HepG2 (cell line): ENCODE results near the gene MRPS34. TPM values are rescaled to one million over a fixed set of nuclear protein-coding genes. Genes with fewer than 3 reads are reported as not detected.

Experiments
- ATAC-seq: fragments of 200-7000 bp; cut with Tn5 transposase; 3 replicates; pipeline ENCODE4 v1.9.1; 2020; ENCODE audit warnings: mild to moderate bottlenecking, moderate library complexity
- BruUV-seq: library from RNA; stranded (reverse); fragments of 400-500 nt; replicated peaks from 2 replicates; lab custom pipeline; 2021; lab: Mats Ljungman, UMichigan
- CTCF ChIA-PET: fragments of 300-600 bp; formaldehyde crosslinking; extraction: SDS; loops from one replicate; lab custom pipeline; 2021; ENCODE audit warnings: low total read pairs, inconsistent platforms, low intra/inter-chr PET ratio; lab: Yijun Ruan, JAX
- POLR2A ChIA-PET: fragments of 350-600 bp; sonication (Branson Sonifier 250); formaldehyde crosslinking; loops from one replicate; lab custom pipeline; 2020; ENCODE audit warnings: antibody characterized with exemption, inconsistent platforms; lab: Yijun Ruan, JAX
- DNase-seq: peaks from one replicate; pipeline ENCODE4 v3.0.0-alpha.2; 2015; ENCODE audit warnings: low spot score
- FAIRE-seq: peaks from 3 replicates; lab custom pipeline; 2011; peaks lifted over from hg19 to GRCh38; lab: Jason Lieb, UNC
- H2AFZ ChIP-seq: one replicate; pipeline ENCODE4 v1.6.1; 2011; ENCODE audit warnings: low read length, inconsistent platforms
- H3K27ac ChIP-seq: fragments of 300-600 bp; 3 replicates; pipeline ENCODE4 v1.8.0; 2011; ENCODE audit warnings: mixed run types, mild to moderate bottlenecking, mixed read lengths, low read length, inconsistent platforms; ENCODE audit not compliant: insufficient read depth; ENCODE audit errors: extremely low read length
- H3K27me3 ChIP-seq, 2 experiments: fragments of 200-600 bp in 1 of 2; 2 replicates in 1 of 2; 3 replicates in 1 of 2; pipeline versions ENCODE4 v1.6.0 to v1.8.0; 2011; ENCODE audit warnings: low read length in 2 of 2, mild to moderate bottlenecking in 2 of 2, moderate library complexity in 2 of 2, inconsistent platforms in 1 of 2; ENCODE audit not compliant: insufficient read depth in 2 of 2, control insufficient read depth in 1 of 2
- H3K36me3 ChIP-seq, 2 experiments: fragments of 200-600 bp in 1 of 2; replicated peaks in 1 of 2; 2 replicates in 1 of 2; 3 replicates in 1 of 2; pipeline versions ENCODE4 v1.5.1 to v1.8.0; 2011; ENCODE audit warnings: low read length in 2 of 2, inconsistent platforms in 1 of 2; ENCODE audit not compliant: insufficient read depth in 2 of 2, control insufficient read depth in 1 of 2
- H3K4me1 ChIP-seq: 2 replicates; pipeline ENCODE4 v1.5.1; 2012; ENCODE audit warnings: low read length, inconsistent platforms; ENCODE audit not compliant: insufficient read depth
- H3K4me2 ChIP-seq: 2 replicates; pipeline ENCODE4 v1.6.0; 2011; ENCODE audit warnings: low read depth, low read length, inconsistent platforms
- H3K4me3 ChIP-seq, 3 experiments: fragments of 200-600 bp in 1 of 3; sonication (generic), shearing (Covaris generic) in 1 of 3; replicated peaks in 1 of 3; 2 replicates each; pipeline ENCODE4 v1.5.1; 2011 to 2016; ENCODE audit warnings: low read length in 3 of 3, inconsistent platforms in 2 of 3, low read depth in 2 of 3, mild to moderate bottlenecking in 2 of 3, control low read depth in 1 of 3, mixed read lengths in 1 of 3; ENCODE audit not compliant: insufficient read depth in 1 of 3
- H3K79me2 ChIP-seq: one replicate; pipeline ENCODE4 v1.6.1; 2011; ENCODE audit warnings: low read length, inconsistent platforms; ENCODE audit not compliant: insufficient read depth
- H3K9ac ChIP-seq: 2 replicates; pipeline ENCODE4 v1.6.0; 2011; ENCODE audit warnings: mild to moderate bottlenecking, low read depth, low read length, inconsistent platforms; ENCODE audit not compliant: insufficient read depth
- H3K9me3 ChIP-seq: 2 replicates; pipeline ENCODE4 v1.5.1; 2012; ENCODE audit warnings: mild to moderate bottlenecking, low read length
- H4K20me1 ChIP-seq: 2 replicates; pipeline ENCODE4 v1.6.0; 2011; ENCODE audit warnings: inconsistent platforms, mild to moderate bottlenecking, low read length, moderate library complexity; ENCODE audit not compliant: insufficient read depth
- FOSL2 ChIP-seq: sonication (generic); formaldehyde crosslinking; IDR thresholded peaks from 2 replicates; pipeline ENCODE4 v1.4.0; 2020; ENCODE audit warnings: missing genetic modification reagents
- HNRNPH1 ChIP-seq: fragments of 200-400 bp; formaldehyde crosslinking; optimal IDR thresholded peaks from 2 replicates; pipeline ENCODE3; 2017; ENCODE audit warnings: mild to moderate bottlenecking, low read depth, low read length
- KDM5B ChIP-seq: sonication (generic); formaldehyde crosslinking; IDR thresholded peaks from 2 replicates; pipeline ENCODE4 v1.4.0; 2020; ENCODE audit warnings: missing genetic modification reagents, mild to moderate bottlenecking, borderline replicate concordance
- NFE2L2 ChIP-seq: fragments of 150-350 bp; IDR thresholded peaks from 2 replicates; pipeline ENCODE4 v1.6.1; 2014; ENCODE audit warnings: low read length
- RFXAP ChIP-seq: sonication (generic); formaldehyde crosslinking; IDR thresholded peaks from 2 replicates; pipeline ENCODE4 v1.4.0; 2020; ENCODE audit warnings: missing genetic modification reagents, borderline replicate concordance
- SRY ChIP-seq: sonication (generic); formaldehyde crosslinking; IDR thresholded peaks from 2 replicates; pipeline ENCODE4 v1.8.0; 2022; ENCODE audit warnings: mild to moderate bottlenecking, missing genetic modification reagents
- ZNF251 ChIP-seq: sonication (generic); formaldehyde crosslinking; IDR thresholded peaks from 2 replicates; pipeline ENCODE4 v1.9.0; 2021; ENCODE audit warnings: mild to moderate bottlenecking, missing genetic modification reagents
- ZNF367 ChIP-seq: sonication (generic); formaldehyde crosslinking; IDR thresholded peaks from 2 replicates; pipeline ENCODE4 v1.4.0; 2020; ENCODE audit warnings: missing genetic modification reagents, borderline replicate concordance
- ZNF383 ChIP-seq: sonication (generic); formaldehyde crosslinking; IDR thresholded peaks from 2 replicates; pipeline ENCODE4 v1.4.0; 2020; ENCODE audit warnings: missing genetic modification reagents, mild to moderate bottlenecking, borderline replicate concordance
- ZNF562 ChIP-seq: sonication (generic); formaldehyde crosslinking; IDR thresholded peaks from 2 replicates; pipeline ENCODE4 v1.8.0; 2022; ENCODE audit warnings: missing genetic modification reagents, borderline replicate concordance
- ZNF589 ChIP-seq: sonication (generic); formaldehyde crosslinking; conservative IDR thresholded peaks from 2 replicates; pipeline ENCODE4 v1.8.0; 2022; ENCODE audit warnings: mild to moderate bottlenecking, moderate library complexity, missing genetic modification reagents
- WGBS: methylation state at CpG from one replicate; pipeline ENCODE4 v1.1.6; 2017; ENCODE audit warnings: low lambda C conversion rate; 5-methylcytosine and 5-hydroxymethylcytosine counted together
- in situ Hi-C: cut with HindIII; loops from 2 replicates; pipeline ENCODE4 v1.10.0; 2017; ENCODE audit warnings: low pct_unique_long_range_greater_than_20kb; ENCODE audit not compliant: extremely low pct_ligation_motif_present
- intact Hi-C: fragments of 100-400 bp; cut with micrococcal nuclease; formaldehyde crosslinking; loops from one replicate; pipeline ENCODE4 v1.10.0; 2022; ENCODE audit not compliant: unreplicated experiment
- polyA plus RNA-seq, 8 experiments: library from polyadenylated mRNA; depleted of rRNA in 3 of 8; stranded (reverse) in 7 of 8; unstranded in 1 of 8; fragments of >200 nt; fragmentation: Illumina TruSeq in 4 of 8; extraction: Trizol in 4 of 8; gene quantifications; 2 replicates each; pipeline versions ENCODE4 v1.2.1 to v1.2.3, GENCODE V29; 2011 to 2016; ENCODE audit warnings: low read depth in 4 of 8, missing spikeins in 1 of 8, mixed read lengths in 1 of 8; ENCODE audit not compliant: insufficient read depth in 1 of 8
- total RNA-seq, 5 experiments: library from RNA; depleted of rRNA; stranded (reverse); fragments of >200 nt; fragmentation: Illumina TruSeq; extraction: Trizol; gene quantifications; 2 replicates each; pipeline ENCODE4 v1.2.3, GENCODE V29; 2016; ENCODE audit warnings: low read depth in 1 of 5
- TF ChIP-seq, protein P1 (sequence below): IDR thresholded peaks from 2 replicates; pipeline ENCODE4 v1.6.1; 2012; ENCODE audit warnings: low read length, improper control_type of control experiment
- TF ChIP-seq, protein P2 (sequence below): sonication (generic); formaldehyde crosslinking; IDR thresholded peaks from 2 replicates; pipeline ENCODE4 v1.4.0; 2020; ENCODE audit warnings: missing genetic modification reagents

The MRPS34 gene
- total and polyA plus RNA-seq, 2 of the 13 experiments (the other 11 are each of a cell fraction or from before 2014, with no cell fraction given): 63.5 to 131 TPM

DNA sequence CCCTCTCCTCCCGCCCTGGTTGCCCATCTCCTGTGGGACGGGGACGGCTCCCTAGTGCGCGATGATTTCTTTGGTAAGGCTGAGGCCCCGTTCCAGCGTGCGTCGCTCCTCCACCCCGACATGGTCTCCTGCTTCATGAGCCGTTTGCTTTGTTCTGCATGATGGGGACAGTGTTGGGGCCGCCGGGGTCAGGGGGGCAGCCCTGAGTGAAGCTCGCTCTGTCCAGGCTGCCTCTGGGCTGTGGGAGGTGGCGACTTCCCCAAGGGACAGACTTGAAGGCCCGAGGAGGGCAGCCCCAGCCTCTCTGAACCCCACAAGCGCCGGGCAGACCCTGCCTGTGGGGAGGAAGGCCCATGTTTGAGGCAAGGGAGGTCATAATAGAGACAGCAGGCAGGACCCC lies 14.0 kb downstream of the MRPS34 start:
- in situ Hi-C loops (no loop called here), intact Hi-C loops (no loop called here)
- H3K27me3 ChIP-seq: no peaks in the 10 kb centered on the region
- ChIA-PET CTCF (no interaction called here), POLR2A (no interaction called here)
- H3K4me1 ChIP-seq: peaks cover 10% of the 10 kb centered on the region
- H3K36me3 ChIP-seq: peaks cover 11 to 34% of the 10 kb centered on the region in 2 experiments; a peak in 4 of 5 replicates
- H4K20me1 ChIP-seq: no peaks in the 10 kb centered on the region
- no TSS peak for BruUV-seq
- H3K4me2 ChIP-seq: no peak overlapping the region
- H3K9ac ChIP-seq: no peak overlapping the region
- WGBS: 98% methylated on average over 13 of the region's 18 CpGs
- FAIRE-seq (no peak), ATAC-seq (no peak), DNase-seq (no peak)
- H3K79me2 ChIP-seq: no peaks in the 10 kb centered on the region
- H2AFZ ChIP-seq: no peak overlapping the region
- no peak overlapping the region for H3K4me3 ChIP-seq
- H3K9me3 ChIP-seq: no peaks in the 10 kb centered on the region
- H3K27ac ChIP-seq: no peak overlapping the region
- TF ChIP-seq FOSL2: no peak
- TF ChIP-seq NFE2L2: no peak
- no peak for TF ChIP-seq HNRNPH1
- TF ChIP-seq, protein P1, sequence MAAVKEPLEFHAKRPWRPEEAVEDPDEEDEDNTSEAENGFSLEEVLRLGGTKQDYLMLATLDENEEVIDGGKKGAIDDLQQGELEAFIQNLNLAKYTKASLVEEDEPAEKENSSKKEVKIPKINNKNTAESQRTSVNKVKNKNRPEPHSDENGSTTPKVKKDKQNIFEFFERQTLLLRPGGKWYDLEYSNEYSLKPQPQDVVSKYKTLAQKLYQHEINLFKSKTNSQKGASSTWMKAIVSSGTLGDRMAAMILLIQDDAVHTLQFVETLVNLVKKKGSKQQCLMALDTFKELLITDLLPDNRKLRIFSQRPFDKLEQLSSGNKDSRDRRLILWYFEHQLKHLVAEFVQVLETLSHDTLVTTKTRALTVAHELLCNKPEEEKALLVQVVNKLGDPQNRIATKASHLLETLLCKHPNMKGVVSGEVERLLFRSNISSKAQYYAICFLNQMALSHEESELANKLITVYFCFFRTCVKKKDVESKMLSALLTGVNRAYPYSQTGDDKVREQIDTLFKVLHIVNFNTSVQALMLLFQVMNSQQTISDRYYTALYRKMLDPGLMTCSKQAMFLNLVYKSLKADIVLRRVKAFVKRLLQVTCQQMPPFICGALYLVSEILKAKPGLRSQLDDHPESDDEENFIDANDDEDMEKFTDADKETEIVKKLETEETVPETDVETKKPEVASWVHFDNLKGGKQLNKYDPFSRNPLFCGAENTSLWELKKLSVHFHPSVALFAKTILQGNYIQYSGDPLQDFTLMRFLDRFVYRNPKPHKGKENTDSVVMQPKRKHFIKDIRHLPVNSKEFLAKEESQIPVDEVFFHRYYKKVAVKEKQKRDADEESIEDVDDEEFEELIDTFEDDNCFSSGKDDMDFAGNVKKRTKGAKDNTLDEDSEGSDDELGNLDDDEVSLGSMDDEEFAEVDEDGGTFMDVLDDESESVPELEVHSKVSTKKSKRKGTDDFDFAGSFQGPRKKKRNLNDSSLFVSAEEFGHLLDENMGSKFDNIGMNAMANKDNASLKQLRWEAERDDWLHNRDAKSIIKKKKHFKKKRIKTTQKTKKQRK: no peak
- no peak for TF ChIP-seq ZNF251 (CRISPR knock-in tag)
- TF ChIP-seq KDM5B (CRISPR knock-in tag): no peak
- no peak for TF ChIP-seq RFXAP (CRISPR knock-in tag)
- TF ChIP-seq SRY: no peak
- TF ChIP-seq ZNF367: no peak
- TF ChIP-seq ZNF589 (CRISPR knock-in tag): no peak
- TF ChIP-seq ZNF562 (CRISPR knock-in tag): no peak
- TF ChIP-seq ZNF383 (CRISPR knock-in tag): no peak
- TF ChIP-seq, protein P2, sequence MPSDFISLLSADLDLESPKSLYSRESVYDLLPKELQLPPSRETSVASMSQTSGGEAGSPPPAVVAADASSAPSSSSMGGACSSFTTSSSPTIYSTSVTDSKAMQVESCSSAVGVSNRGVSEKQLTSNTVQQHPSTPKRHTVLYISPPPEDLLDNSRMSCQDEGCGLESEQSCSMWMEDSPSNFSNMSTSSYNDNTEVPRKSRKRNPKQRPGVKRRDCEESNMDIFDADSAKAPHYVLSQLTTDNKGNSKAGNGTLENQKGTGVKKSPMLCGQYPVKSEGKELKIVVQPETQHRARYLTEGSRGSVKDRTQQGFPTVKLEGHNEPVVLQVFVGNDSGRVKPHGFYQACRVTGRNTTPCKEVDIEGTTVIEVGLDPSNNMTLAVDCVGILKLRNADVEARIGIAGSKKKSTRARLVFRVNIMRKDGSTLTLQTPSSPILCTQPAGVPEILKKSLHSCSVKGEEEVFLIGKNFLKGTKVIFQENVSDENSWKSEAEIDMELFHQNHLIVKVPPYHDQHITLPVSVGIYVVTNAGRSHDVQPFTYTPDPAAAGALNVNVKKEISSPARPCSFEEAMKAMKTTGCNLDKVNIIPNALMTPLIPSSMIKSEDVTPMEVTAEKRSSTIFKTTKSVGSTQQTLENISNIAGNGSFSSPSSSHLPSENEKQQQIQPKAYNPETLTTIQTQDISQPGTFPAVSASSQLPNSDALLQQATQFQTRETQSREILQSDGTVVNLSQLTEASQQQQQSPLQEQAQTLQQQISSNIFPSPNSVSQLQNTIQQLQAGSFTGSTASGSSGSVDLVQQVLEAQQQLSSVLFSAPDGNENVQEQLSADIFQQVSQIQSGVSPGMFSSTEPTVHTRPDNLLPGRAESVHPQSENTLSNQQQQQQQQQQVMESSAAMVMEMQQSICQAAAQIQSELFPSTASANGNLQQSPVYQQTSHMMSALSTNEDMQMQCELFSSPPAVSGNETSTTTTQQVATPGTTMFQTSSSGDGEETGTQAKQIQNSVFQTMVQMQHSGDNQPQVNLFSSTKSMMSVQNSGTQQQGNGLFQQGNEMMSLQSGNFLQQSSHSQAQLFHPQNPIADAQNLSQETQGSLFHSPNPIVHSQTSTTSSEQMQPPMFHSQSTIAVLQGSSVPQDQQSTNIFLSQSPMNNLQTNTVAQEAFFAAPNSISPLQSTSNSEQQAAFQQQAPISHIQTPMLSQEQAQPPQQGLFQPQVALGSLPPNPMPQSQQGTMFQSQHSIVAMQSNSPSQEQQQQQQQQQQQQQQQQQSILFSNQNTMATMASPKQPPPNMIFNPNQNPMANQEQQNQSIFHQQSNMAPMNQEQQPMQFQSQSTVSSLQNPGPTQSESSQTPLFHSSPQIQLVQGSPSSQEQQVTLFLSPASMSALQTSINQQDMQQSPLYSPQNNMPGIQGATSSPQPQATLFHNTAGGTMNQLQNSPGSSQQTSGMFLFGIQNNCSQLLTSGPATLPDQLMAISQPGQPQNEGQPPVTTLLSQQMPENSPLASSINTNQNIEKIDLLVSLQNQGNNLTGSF (CRISPR knock-in tag): no peak
